Placental epithelial cell (primary cell): ENCODE data around the gene ATP6V1E1. TPM values are rescaled to one million over a fixed set of nuclear protein-coding genes. Genes with fewer than 3 reads are reported as not detected.

Experiments used
- total RNA-seq: library from RNA; depleted of rRNA; stranded (reverse); fragments of >200 nt; gene quantifications from 2 replicates; pipeline ENCODE4 v1.2.3, GENCODE V29; 2012

ATP6V1E1 gene
- 76.9 and 83.1 TPM in 2 replicates for total RNA-seq

DNA sequence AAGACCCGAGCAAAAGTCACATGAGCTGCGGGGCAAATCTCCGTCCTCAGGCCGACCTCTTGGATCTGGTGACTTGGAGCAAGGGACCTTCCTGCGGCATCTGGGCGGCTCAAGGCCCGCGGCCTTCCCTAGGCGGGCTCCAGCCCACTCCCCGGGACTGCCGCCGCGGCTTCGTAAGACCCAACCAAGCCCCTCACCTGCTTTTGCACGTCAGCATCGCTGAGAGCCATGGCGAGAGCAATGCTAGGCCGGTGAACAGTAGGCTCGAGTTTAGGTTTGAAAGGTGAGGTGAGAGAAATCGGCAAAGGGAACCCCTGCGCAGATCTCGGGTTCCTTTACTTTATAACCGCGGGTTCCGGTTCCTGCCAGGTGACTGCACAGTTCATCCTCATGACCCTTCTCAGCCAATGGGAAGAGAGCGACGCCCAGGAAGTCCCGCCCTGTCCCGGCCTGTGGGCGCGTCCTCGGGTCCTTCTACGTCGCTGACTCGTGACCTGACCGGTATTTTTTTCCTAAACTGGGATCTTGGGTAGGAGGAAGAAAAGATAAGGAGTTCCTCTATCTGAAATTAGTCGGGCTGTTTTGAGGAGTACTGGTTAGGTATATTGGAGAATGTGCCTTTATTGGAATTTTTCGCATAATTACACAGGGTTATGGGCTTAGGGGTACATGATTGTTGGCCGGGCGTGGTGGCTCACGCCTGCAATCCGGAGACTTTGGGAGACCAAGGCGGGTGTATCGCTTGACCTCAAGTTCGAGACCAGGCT, at the start of gene ATP6V1E1:
TSS of gene ATP6V1E1 (minus strand) at position 344 of the 767 bp plus-strand sequence. CDS start at position 230, 114 bp downstream.

DNA sequence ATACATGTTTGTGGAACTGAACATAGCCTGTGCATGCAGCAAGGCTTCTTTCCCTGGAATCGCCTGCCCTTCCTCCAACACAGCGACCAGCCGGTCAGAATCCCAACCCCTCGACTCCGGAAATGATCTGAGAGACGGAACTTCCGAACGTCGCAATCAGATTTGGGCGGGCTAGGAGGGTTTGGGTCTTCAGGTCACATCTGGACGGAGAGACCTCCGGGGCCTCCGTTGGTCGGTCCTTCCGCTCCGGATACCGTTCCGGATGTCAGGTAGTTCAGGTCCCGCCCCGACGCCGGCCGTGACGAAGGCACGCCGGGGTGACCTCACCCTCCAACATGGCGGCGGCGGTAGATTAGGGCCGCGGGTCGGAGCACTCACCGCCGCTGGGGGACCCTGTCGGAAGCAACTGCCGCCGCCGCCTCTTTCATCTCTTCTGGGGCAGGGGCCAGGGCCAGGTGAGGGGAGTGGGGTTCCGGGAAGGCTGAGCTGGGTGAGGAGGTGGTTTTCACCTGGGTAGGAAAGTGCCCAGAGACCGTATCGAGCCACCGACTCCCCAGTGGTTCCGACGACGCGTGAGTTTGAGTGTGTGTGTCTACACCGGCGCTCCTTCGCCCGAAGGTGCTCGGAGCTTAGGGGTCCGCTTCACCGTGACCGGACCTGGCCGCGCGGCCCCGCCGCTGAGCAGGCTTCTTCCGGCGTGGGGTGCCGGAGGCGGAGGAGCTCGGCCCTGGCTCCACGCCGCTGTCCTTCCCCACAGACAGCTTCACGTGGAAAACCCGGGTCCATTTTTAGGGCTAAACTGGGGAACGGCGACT, 10.1 kb upstream of the ATP6V1E1 start, which contains the start of gene BCL2L13:
TSS of gene BCL2L13 (plus strand) at position 326 of the 815 bp plus-strand sequence. CDS start 16,955 bp downstream, outside the sequence.

DNA sequence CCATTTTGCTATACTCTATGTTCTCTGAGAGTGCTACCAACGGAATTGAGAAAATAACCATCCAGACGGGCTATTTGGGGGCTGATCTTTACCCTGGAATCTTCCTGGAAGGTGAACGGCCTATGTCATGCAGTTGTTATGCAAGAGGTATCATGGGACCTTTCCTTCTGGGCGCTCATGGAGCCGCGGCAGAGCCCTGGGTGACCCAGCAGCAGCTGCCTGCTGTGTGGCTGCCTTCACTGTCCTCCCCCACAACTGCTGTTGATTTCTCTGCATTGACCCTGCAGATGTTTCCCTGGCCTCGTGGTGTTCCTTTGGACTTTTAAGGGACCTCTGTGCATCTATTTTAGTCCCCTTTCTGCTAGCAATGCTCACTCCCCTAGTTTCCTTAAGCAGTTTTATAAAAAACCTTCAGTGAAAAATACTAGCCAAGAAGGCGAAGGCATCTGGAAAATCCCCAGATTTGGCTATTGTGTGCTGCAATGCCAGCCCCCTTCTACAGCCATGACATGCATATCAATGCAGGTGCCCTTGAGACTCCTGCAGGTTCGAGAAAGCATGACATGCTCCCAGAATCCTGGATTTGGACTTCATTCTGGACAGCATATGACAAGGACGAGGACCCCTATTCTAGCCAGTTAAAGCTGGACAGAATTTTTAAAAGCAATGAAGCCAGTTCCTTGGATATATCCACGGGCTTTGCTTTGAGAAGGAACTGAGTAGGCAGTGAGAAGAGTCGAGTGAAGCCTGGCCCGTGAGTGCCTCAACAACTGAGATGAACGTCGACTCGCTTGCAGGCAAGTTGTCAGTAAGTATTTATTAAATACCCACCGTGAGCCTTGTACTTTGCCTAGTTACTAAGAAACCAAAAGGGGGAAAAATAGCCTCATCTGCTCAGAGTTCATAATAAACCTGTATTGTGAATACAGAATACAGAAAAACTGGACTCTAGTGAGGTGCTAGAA, 65.4 kb downstream of the ATP6V1E1 start, which contains the start of gene SLC25A18:
TSS of gene SLC25A18 (plus strand) at position 593 of the 965 bp plus-strand sequence. CDS start 16,447 bp downstream, outside the sequence.

Other genes with a start within 250 kb of the ATP6V1E1 start
- gene SLC25A18, start 65.3 kb downstream of the ATP6V1E1 start, total RNA-seq: not detected in 2 replicates
- gene BCL2L13, start 10.0 kb upstream of the ATP6V1E1 start, total RNA-seq: 55.7 and 56.5 TPM in 2 replicates
- gene BID, start 145.7 kb upstream of the ATP6V1E1 start, total RNA-seq: 7.5 and 7.9 TPM in 2 replicates